HG03025 (cell line): ENCODE measurements around the gene CMKLR1.

Source experiments
- ATAC-seq: cut with Tn5 transposase; IDR thresholded peaks from one replicate; pipeline ENCODE4 v1.9.1; 2021; ENCODE audit warnings: mild to moderate bottlenecking, moderate library complexity; ENCODE audit not compliant: unreplicated experiment, low FRiP score

Gene CMKLR1

DNA sequence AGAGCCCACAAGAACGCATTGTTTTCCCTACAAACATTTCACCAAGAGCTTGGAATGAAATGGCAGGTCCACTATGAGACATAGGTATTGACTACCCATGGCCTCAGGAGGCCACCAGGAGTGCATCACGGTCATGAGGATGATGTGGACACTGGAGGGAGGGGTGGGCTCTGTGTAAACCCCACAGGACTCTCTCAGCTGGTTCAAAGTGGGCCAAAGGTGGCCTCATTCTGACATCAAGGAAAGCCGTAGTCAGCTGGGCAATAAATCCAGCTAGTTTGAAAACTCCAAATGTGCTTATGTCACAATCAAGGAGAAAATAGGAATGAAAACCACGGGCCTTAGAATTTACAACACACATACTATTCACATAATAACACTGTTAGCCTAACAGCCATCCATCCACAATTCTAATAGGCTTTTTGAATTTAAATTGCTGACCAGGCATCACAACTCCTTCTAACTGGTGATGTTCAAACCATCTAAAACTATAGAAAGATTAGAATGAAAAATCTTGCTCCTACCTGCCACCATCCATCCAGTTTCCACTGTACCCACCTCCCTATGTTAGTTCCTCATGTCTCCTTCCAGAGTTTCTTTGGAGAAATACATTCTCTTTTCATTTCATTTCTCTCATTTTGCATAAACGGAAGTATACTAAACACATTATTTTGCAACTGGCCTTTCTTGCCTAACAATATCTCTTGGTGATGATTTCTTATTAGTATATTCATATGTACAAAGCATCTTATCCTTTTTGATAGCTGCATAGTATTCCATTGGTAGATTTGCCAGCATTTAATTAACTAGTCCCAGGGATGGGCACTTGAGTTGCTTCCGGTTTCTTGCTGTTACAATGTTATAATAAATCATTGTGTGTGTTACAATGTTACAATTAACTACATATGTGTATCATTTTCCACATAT is 21.5 kb downstream of the CMKLR1 start:
- no peak for ATAC-seq

DNA sequence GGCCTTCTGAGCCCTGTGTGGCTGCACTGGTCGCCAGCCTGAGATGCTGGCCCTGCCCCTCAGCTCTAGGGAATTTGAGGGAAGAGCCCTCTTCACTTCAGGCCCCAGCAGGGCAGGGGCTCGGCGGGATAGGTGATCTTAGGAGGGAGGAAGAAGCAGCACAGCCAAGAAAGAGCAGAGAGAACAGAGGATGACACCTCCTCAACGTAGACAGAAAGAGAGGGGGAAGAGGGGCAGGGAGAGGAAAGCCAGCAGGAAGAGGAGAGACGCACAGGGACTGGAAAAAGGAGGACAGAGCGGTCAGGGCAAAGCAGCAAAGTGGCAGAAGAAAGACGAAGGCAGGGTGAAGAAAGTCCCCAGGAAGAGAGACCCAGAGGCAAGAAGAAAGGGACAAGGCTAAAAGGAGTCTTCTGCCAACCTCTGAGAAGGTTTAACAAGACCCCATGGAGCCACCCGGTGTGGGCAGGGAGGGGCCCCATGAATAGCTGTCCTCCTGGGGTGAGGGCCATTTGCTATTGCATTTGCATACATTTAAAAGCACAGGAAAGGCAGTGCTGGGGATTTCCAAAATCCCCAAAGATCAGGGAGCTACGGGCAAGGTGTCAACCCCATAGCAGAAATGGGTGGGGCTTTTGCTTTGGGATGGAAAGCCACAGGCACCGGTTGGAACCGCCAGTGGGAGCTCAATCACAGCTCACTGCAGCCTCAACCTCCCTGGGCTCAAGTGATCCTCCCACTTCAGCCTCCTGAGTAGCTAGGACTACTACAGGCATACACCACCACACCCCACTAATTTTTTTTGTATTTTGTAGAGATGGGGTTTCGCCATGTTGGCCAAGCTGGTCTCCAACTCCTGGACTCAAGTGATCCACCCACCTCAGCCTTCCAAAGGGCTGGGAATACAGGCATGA is 22.7 kb downstream of the CMKLR1 start:
- no peak for ATAC-seq

- ATAC-seq, result no peak
Observed at GRCh38 chr12:108315486-108316105, 23.5 kb downstream of the CMKLR1 start.

- ATAC-seq, result no peak
Observed at GRCh38 chr12:108313606-108314351, 25.3 kb downstream of the CMKLR1 start.

- ATAC-seq, result no peak
Observed at GRCh38 chr12:108313241-108313605, 25.9 kb downstream of the CMKLR1 start.

DNA sequence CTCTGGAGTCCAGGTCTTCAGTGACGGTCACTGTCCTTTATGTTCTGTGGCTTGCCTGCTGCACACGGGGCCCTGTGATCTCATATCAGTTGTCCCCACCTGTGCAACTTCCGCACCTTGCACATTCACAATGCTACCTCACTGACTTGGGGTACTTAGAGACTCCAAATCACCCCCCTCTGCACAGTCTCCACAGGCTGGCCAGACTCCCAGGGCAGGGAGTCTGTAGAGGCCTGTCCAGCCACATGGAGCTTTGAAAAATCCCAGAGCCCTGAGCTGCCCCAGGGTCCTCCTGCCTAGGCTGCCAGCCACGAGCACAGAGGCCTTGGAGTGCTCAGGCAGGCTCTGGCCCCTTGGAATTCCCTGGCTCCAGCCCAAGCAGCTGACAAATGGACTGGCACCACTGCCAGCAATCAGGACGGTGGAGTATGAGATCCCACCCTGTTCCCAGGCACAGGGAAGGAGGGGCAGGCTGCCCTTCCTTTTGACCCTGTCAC is 26.4 kb downstream of the CMKLR1 start:
- ATAC-seq, result no peak

GRCh38 chr12:108312073-108312659 is 26.9 kb downstream of the CMKLR1 start:
- no peak for ATAC-seq

DNA sequence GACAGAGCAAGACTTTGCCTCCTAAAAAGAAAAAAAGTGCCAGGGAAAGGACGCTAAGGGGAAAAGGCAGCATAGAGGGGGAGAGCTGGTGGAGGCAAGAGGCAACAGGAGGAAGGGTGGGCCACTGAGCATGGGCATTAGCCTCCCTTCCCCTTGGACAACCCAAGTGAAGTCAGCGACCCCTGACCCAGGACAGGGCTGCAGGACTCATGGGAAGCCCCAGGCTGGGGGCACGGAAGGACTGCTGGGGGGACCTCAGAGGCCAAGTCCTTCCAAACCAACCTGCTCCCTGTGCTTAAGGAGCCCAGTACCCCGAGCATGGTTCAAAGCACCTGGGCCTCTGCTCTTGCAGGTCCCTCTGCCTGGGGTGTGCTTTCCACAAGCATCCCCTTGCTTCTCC is 27.5 kb downstream of the CMKLR1 start:
- ATAC-seq, result no peak

DNA sequence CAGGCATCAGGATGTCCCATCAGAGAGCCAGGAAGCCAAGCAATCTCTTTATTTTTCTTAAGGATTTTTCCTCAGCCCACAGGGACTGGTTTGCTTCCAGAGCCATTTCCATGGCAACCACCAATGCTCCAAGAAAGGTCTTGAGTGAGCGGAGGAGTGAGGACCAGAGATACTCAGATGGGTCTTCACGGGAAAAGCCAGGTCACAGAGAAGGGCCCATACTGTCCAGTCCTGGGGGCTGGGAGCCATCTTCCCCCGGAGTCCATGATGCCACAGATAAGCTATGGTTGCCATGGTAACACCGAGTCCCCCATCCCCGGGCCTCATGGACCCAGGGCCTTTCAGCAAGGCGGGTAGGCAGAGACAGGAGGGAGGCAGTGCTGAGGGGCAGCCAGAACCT is 28.6 kb downstream of the CMKLR1 start:
- no peak for ATAC-seq

DNA sequence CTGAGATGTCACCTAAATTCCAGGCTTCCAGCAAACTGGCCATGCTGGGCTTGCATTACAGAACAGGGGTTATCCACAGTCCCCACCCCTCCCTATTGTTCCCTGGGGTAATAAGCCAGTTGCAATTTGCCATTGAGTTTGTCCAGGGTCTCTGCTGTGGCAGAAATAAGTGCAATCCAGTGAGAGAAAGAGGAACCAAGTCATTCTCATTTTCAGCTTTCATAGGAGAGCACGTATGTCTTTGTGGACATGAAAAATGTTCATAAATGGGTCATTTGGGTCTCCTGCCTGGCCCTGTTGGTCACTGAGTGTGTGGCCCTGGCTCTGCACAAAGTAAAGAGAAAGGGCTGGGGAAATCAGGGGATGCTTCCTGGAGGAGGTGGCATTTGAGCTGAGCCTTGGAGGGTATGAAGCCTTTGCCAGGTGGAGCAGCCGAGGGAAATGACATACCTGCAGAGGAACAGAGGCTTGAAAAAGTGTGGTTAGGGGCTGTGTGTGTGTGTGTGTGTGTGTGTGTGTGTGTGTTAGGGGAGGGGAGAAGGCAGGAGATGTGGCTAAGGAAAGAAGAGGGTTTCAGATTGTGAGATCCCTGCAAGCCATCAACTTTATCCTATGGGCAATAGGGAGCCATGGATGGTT is 29.3 kb downstream of the CMKLR1 start:
- ATAC-seq, result no peak

DNA sequence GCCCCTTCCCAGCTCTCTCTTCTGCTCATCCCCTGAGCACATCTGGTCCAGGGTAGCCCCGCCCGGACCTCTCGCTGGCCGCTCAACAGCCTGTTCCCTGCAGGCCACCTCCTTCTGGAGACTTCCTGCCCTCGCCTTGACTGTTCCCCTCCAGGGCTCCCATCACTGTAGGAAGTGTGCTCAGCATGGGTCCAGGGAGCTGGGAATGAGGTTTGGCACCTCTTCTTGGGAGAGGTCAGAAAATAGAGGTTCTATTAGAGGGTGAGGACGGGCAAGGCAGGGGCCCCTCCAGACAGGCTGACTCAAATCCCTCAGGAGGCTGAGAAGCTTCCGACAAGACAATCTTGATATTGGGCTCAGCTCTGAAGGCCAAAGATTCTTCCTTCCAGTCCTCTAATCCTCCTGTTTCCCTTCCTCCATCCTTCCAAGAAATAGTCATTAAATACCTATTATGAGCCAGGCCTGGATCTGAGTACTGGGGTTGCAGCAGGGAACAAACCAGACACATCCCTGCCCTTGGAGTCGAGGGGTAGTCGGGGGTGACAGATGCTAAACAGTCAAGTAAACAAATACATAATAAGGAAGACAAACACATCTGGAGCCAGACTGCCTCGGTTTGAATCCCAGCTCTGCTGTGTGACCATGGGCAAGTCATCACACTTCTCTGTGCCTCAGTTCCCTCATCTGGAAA is 30.6 kb downstream of the CMKLR1 start:
- ATAC-seq, result no peak

GRCh38 chr12:108307006-108307405 is 32.1 kb downstream of the CMKLR1 start:
- no peak for ATAC-seq

GRCh38 chr12:108306506-108306905 is 32.6 kb downstream of the CMKLR1 start:
- no peak for ATAC-seq

- ATAC-seq, result no peak
Observed at GRCh38 chr12:108305991-108306501, 33.1 kb downstream of the CMKLR1 start.

DNA sequence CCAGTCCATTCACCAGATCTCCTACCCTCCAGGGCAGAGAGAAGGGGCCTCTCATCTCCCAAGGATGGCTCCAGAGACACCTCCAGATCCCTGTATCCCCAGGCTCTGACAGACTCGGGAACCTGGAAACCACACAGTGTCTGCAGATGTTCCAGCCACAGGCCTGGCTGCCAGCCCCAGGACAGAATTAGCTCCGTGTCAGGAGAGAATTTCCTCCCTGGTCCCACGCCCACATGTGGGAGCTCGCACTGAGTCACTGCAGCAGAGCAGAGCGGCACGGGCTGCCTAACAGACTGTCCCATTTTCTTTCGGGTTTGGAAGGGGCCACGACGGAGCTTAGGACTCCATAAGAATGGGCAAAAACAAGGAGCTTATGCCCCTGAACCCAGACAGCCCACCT is 33.6 kb downstream of the CMKLR1 start:
- ATAC-seq, result no peak

DNA sequence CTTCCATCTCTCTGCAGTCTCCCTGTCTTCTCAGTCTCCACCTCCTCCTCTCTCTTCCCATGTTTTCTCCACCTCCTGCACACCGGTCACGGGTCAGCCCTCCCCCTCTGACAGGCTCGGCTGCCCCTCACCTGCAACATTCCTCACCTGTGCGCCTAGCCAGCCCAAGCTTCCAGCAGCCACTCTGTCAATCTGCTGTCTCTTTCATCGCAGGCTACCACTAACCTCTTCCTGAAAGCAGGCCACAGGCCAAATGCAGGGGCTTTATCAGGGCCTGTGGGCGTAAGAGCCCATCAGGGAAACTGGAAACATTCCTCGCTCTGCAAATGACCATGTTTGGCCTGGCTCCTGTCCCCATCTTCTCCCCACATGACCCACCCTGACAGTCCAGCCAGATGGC is 34.5 kb downstream of the CMKLR1 start:
- no peak for ATAC-seq

DNA sequence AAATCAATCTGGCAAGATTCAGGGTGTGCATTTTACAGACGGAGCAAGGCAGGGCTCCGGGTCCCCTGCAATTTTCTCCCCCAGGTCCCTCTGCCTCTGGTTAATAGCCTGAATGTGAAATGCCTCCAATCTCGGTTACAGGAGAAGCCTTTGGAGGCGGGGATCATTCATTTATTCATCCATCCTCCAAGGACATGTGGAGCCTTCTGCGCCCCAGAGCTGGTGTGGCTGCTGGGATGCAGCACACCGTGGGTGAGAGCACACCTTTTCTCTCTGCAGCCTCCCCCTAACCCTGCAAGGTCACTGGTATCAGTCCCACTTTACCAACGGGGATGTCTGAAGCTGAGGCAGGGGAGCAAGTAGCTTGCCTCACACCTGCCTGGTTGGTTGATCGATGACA is 35.4 kb downstream of the CMKLR1 start:
- ATAC-seq, result no peak
